ENCODE measurements around the gene RSPO1. TPM values are rescaled to one million over a fixed set of nuclear protein-coding genes. Genes with fewer than 3 reads are reported as not detected.
"Not testable (repeated sequence)": the region's sequence is repeated elsewhere in the genome, so short reads cannot be mapped to it uniquely, and the experiment has no call there.

RSPO1 gene
- polyA plus RNA-seq, result 1 to 10 TPM in 1 of 4 donors, under 1 TPM in 1, not detected in 2; 0.27 to 1.2 TPM
- long read RNA-seq, donor 1, result 0 reads
- long read RNA-seq, donor 2, result 0 reads
- long read RNA-seq, donor 3, partial matches to known transcripts, result 0 of 1 reads
- long read RNA-seq, donor 3, other reads (novel, unspliced or antisense), result 0 of 1 reads
- long read RNA-seq, donor 4, result 0 reads
- long read RNA-seq, donor 5, result 0 reads
- long read RNA-seq, donor 6, partial matches to known transcripts, result 0 of 1 reads
- long read RNA-seq, donor 6, other reads (novel, unspliced or antisense), result 0 of 1 reads
- long read RNA-seq, donor 7, result 0 reads
- long read RNA-seq, donor 8, partial matches to known transcripts, result 0 of 1 reads
- long read RNA-seq, donor 8, other reads (novel, unspliced or antisense), result 0 of 1 reads
- long read RNA-seq, donor 9, result 0 reads
- long read RNA-seq, donor 10, partial matches to known transcripts, result 0 of 1 reads
- long read RNA-seq, donor 10, other reads (novel, unspliced or antisense), result 0 of 1 reads

- 2% methylated on average over 53 to 72 of the region's 72 CpGs for WGBS, 3 donors
- DNase-seq, result peak in 1 of 2 donors; percentile 10
- FAIRE-seq, result no peak
- no peaks in the 10 kb centered on the region for H3K4me1 ChIP-seq (ENCODE audit: control insufficient read depth in 3 of 3, insufficient read depth in 2 of 3, low read depth in 1 of 3, low read length in 2 of 3)
- peak within 1 kb of the TSS in 1 of 3 donors; percentile 21 for H3K4me3 ChIP-seq (ENCODE audit: low read depth in 1 of 3, low read length in 3 of 3)
- no peaks in the 10 kb centered on the region for H3K9me3 ChIP-seq (ENCODE audit: control insufficient read depth in 2 of 2, insufficient read depth in 1 of 2, low read depth in 1 of 2, low read length in 1 of 2)
- H3K27ac ChIP-seq (ENCODE audit: low read depth in 1 of 3, low read length in 2 of 3), result no peak within 1 kb of the TSS
- H3K27me3 ChIP-seq (ENCODE audit: control insufficient read depth in 3 of 3, insufficient read depth in 3 of 3, low read length in 3 of 3), result peaks cover 5 to 69% (median 30%) of the 10 kb centered on the region in 3 donors
- no peaks in the 10 kb centered on the region for H3K36me3 ChIP-seq (ENCODE audit: control insufficient read depth in 3 of 3, insufficient read depth in 2 of 3, low read depth in 1 of 3, low read length in 3 of 3)
Measured at GRCh38 chr1:37634244-37634991, at the start of gene RSPO1. TSS of gene RSPO1 (minus strand) at chr1:37634892. CDS start at chr1:37629661, 5,231 bp downstream.

- DNase-seq; H3K4me3 ChIP-seq (ENCODE audit: low read depth in 1 of 3, low read length in 3 of 3); FAIRE-seq; H3K9me3 ChIP-seq (ENCODE audit: control insufficient read depth in 2 of 2, insufficient read depth in 1 of 2, low read depth in 1 of 2, low read length in 1 of 2); H3K27ac ChIP-seq (ENCODE audit: low read depth in 1 of 3, low read length in 2 of 3); H3K4me1 ChIP-seq (ENCODE audit: control insufficient read depth in 3 of 3, insufficient read depth in 2 of 3, low read depth in 1 of 3, low read length in 2 of 3); H3K27me3 ChIP-seq (ENCODE audit: control insufficient read depth in 3 of 3, insufficient read depth in 3 of 3, low read length in 3 of 3): not testable (repeated sequence)
- 89 to 91% (median 90%) methylated on average over 9 of the region's 9 CpGs for WGBS, 3 donors
- peaks cover 3 to 34% (median 12%) of the 10 kb centered on the region in 3 donors for H3K36me3 ChIP-seq (ENCODE audit: control insufficient read depth in 3 of 3, insufficient read depth in 2 of 3, low read depth in 1 of 3, low read length in 3 of 3)
Measured at GRCh38 chr1:37684182-37684581, 49.5 kb upstream of the RSPO1 start.

- DNase-seq, result peak; percentile 57 to 64
- H3K27me3 ChIP-seq (ENCODE audit: control insufficient read depth in 3 of 3, insufficient read depth in 3 of 3, low read length in 3 of 3), result no peaks in the 10 kb centered on the region
- no peaks in the 10 kb centered on the region for H3K9me3 ChIP-seq (ENCODE audit: control insufficient read depth in 2 of 2, insufficient read depth in 1 of 2, low read depth in 1 of 2, low read length in 1 of 2)
- no peak overlapping the region for H3K4me3 ChIP-seq (ENCODE audit: low read depth in 1 of 3, low read length in 3 of 3)
- H3K36me3 ChIP-seq (ENCODE audit: control insufficient read depth in 3 of 3, insufficient read depth in 2 of 3, low read depth in 1 of 3, low read length in 3 of 3), result peaks cover 3 to 30% (median 12%) of the 10 kb centered on the region in 3 donors
- 71 to 79% (median 78%) methylated on average over 5 of the region's 5 CpGs for WGBS, 3 donors
- H3K27ac ChIP-seq (ENCODE audit: low read depth in 1 of 3, low read length in 2 of 3), result no peak overlapping the region
- no peak for FAIRE-seq
- H3K4me1 ChIP-seq (ENCODE audit: control insufficient read depth in 3 of 3, insufficient read depth in 2 of 3, low read depth in 1 of 3, low read length in 2 of 3), result no peaks in the 10 kb centered on the region
Measured at GRCh38 chr1:37682334-37682987, 47.8 kb upstream of the RSPO1 start.

- peaks cover 0 to 7% (median 0%) of the 10 kb centered on the region in 3 donors for H3K27me3 ChIP-seq (ENCODE audit: control insufficient read depth in 3 of 3, insufficient read depth in 3 of 3, low read length in 3 of 3)
- FAIRE-seq (no peak), DNase-seq (no peak)
- WGBS, 3 donors, result 83 to 90% (median 87%) methylated on average over 3 of the region's 3 CpGs
- no peak overlapping the region for H3K27ac ChIP-seq (ENCODE audit: low read depth in 1 of 3, low read length in 2 of 3)
- no peaks in the 10 kb centered on the region for H3K4me1 ChIP-seq (ENCODE audit: control insufficient read depth in 3 of 3, insufficient read depth in 2 of 3, low read depth in 1 of 3, low read length in 2 of 3)
- no peak overlapping the region for H3K4me3 ChIP-seq (ENCODE audit: low read depth in 1 of 3, low read length in 3 of 3)
- peaks cover under 1 to 22% (median 12%) of the 10 kb centered on the region in 3 donors for H3K36me3 ChIP-seq (ENCODE audit: control insufficient read depth in 3 of 3, insufficient read depth in 2 of 3, low read depth in 1 of 3, low read length in 3 of 3)
- no peaks in the 10 kb centered on the region for H3K9me3 ChIP-seq (ENCODE audit: control insufficient read depth in 2 of 2, insufficient read depth in 1 of 2, low read depth in 1 of 2, low read length in 1 of 2)
Measured at GRCh38 chr1:37680933-37681332, 46.2 kb upstream of the RSPO1 start.

GRCh38 chr1:37677808-37678207 lies 43.1 kb upstream of the RSPO1 start:
- Histone ChIP-seq H3K27ac (ENCODE audit: low read depth in 1 of 3, low read length in 2 of 3) (no peak overlapping the region), H3K9me3 (ENCODE audit: control insufficient read depth in 2 of 2, insufficient read depth in 1 of 2, low read depth in 1 of 2, low read length in 1 of 2) (no peaks in the 10 kb centered on the region), H3K27me3 (ENCODE audit: control insufficient read depth in 3 of 3, insufficient read depth in 3 of 3, low read length in 3 of 3) (peaks cover 0 to 15% (median 0%) of the 10 kb centered on the region in 3 donors), H3K36me3 (ENCODE audit: control insufficient read depth in 3 of 3, insufficient read depth in 2 of 3, low read depth in 1 of 3, low read length in 3 of 3) (peaks cover 0 to 9% (median 0%) of the 10 kb centered on the region in 3 donors), H3K4me3 (ENCODE audit: low read depth in 1 of 3, low read length in 3 of 3) (no peak overlapping the region), H3K4me1 (ENCODE audit: control insufficient read depth in 3 of 3, insufficient read depth in 2 of 3, low read depth in 1 of 3, low read length in 2 of 3) (no peaks in the 10 kb centered on the region)
- DNase-seq (no peak), FAIRE-seq (no peak)
- WGBS, 3 donors, result 77 to 82% (median 81%) methylated on average over 5 of the region's 5 CpGs

- H3K36me3 ChIP-seq (ENCODE audit: control insufficient read depth in 3 of 3, insufficient read depth in 2 of 3, low read depth in 1 of 3, low read length in 3 of 3), result peaks cover 0 to 4% (median 0%) of the 10 kb centered on the region in 3 donors
- FAIRE-seq, result no peak
- H3K4me1 ChIP-seq (ENCODE audit: control insufficient read depth in 3 of 3, insufficient read depth in 2 of 3, low read depth in 1 of 3, low read length in 2 of 3), result no peaks in the 10 kb centered on the region
- no peak for DNase-seq
- H3K27me3 ChIP-seq (ENCODE audit: control insufficient read depth in 3 of 3, insufficient read depth in 3 of 3, low read length in 3 of 3), result peaks cover 0 to 15% (median 2%) of the 10 kb centered on the region in 3 donors
- no peak overlapping the region for H3K4me3 ChIP-seq (ENCODE audit: low read depth in 1 of 3, low read length in 3 of 3)
- H3K27ac ChIP-seq (ENCODE audit: low read depth in 1 of 3, low read length in 2 of 3), result no peak overlapping the region
- WGBS, 3 donors, result 61 to 74% (median 67%) methylated on average over 4 of the region's 4 CpGs
- no peaks in the 10 kb centered on the region for H3K9me3 ChIP-seq (ENCODE audit: control insufficient read depth in 2 of 2, insufficient read depth in 1 of 2, low read depth in 1 of 2, low read length in 1 of 2)
Measured at GRCh38 chr1:37677143-37677439, 42.4 kb upstream of the RSPO1 start.

- Histone ChIP-seq H3K27me3 (ENCODE audit: control insufficient read depth in 3 of 3, insufficient read depth in 3 of 3, low read length in 3 of 3) (peaks cover 0 to 15% (median 3%) of the 10 kb centered on the region in 3 donors), H3K36me3 (ENCODE audit: control insufficient read depth in 3 of 3, insufficient read depth in 2 of 3, low read depth in 1 of 3, low read length in 3 of 3) (peaks cover 0 to 4% (median 0%) of the 10 kb centered on the region in 3 donors), H3K4me1 (ENCODE audit: control insufficient read depth in 3 of 3, insufficient read depth in 2 of 3, low read depth in 1 of 3, low read length in 2 of 3) (no peaks in the 10 kb centered on the region), H3K4me3 (ENCODE audit: low read depth in 1 of 3, low read length in 3 of 3) (no peak overlapping the region), H3K9me3 (ENCODE audit: control insufficient read depth in 2 of 2, insufficient read depth in 1 of 2, low read depth in 1 of 2, low read length in 1 of 2) (no peaks in the 10 kb centered on the region), H3K27ac (ENCODE audit: low read depth in 1 of 3, low read length in 2 of 3) (peak overlapping the region in 1 of 3 donors; percentile 10)
- 40 to 53% (median 49%) methylated on average over 14 of the region's 14 CpGs for WGBS, 3 donors
- no peak for FAIRE-seq
- no peak for DNase-seq
Measured at GRCh38 chr1:37676281-37677142, 41.8 kb upstream of the RSPO1 start.

Data from small intestine (tissue), 16 donors.